Measurements from ENCODE around the gene MUC3A. TPM values are rescaled to one million over a fixed set of nuclear protein-coding genes. Genes with fewer than 3 reads are reported as not detected.
A peak's percentile ranks its signal among the peaks of the same experiment; 100 is the strongest.

The MUC3A gene
- total RNA-seq, 1 experiment from 2014 or later: 29.2 TPM

DNA sequence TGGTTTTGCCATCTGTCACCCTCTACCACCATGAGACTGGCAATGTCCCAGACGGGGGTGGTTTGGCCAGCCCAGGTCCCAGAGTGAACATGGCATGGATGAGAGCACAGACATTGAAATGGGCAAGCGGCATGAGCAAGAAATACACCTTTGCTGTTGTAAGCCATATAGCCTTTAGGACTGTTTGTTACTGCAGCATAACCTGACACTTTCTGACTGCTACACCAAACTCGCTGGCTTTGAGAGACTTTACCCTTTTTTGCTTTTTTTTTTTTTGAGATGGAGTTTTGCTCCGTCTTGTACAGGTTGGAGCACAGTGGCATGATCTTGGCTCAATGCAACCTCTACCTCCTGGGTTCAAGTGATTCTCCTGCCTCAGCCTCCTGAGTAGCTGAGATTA lies 5.2 kb upstream of the MUC3A start:
- no peak overlapping the region for H3K18ac ChIP-seq (ENCODE audit: insufficient read length, low read depth, low read length)
- H3K4me2 ChIP-seq (ENCODE audit: insufficient read depth, insufficient read length, low read length): no peak overlapping the region
- H3K4ac ChIP-seq (ENCODE audit: low read depth, low read length): no peak overlapping the region
- H3K36me3 Mint-ChIP-seq (ENCODE audit: insufficient read depth in 1 of 3, low read depth in 3 of 3): peaks cover 8 to 18% (median 12%) of the 10 kb centered on the region in 3 experiments
- no peak overlapping the region for H4K5ac ChIP-seq (ENCODE audit: insufficient read length, low read depth, low read length)
- no peaks in the 10 kb centered on the region for H3K23me2 ChIP-seq (ENCODE audit: insufficient read length, low read depth, low read length, poor library complexity, severe bottlenecking)
- H2BK15ac ChIP-seq (ENCODE audit: low read depth, low read length): no peak overlapping the region
- no peak for DNase-seq
- no peak overlapping the region for H3K27ac ChIP-seq (ENCODE audit: insufficient read length, low read depth, low read length)
- H3K9ac ChIP-seq (ENCODE audit: extremely low read depth, insufficient read length, low read length): no peak overlapping the region
- no CpG with 5 or more reads among the region's 4 CpGs for WGBS (ENCODE audit: extremely low coverage, insufficient read length, low lambda C conversion rate)
- no peak overlapping the region for H2BK20ac ChIP-seq (ENCODE audit: low read depth, low read length, poor library complexity, severe bottlenecking)
- TF ChIP-seq, protein P1, sequence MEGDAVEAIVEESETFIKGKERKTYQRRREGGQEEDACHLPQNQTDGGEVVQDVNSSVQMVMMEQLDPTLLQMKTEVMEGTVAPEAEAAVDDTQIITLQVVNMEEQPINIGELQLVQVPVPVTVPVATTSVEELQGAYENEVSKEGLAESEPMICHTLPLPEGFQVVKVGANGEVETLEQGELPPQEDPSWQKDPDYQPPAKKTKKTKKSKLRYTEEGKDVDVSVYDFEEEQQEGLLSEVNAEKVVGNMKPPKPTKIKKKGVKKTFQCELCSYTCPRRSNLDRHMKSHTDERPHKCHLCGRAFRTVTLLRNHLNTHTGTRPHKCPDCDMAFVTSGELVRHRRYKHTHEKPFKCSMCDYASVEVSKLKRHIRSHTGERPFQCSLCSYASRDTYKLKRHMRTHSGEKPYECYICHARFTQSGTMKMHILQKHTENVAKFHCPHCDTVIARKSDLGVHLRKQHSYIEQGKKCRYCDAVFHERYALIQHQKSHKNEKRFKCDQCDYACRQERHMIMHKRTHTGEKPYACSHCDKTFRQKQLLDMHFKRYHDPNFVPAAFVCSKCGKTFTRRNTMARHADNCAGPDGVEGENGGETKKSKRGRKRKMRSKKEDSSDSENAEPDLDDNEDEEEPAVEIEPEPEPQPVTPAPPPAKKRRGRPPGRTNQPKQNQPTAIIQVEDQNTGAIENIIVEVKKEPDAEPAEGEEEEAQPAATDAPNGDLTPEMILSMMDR (conservative IDR thresholded peaks at IDR 0.05): no peak
- no peak overlapping the region for H2AFZ ChIP-seq (ENCODE audit: low read length)
- H3K56ac ChIP-seq (ENCODE audit: insufficient read length, low read depth, low read length): no peak overlapping the region
- no peak overlapping the region for H3K23ac ChIP-seq (ENCODE audit: insufficient read length, low read depth, low read length)
- H3K27ac Mint-ChIP-seq: peak overlapping the region in 2 of 3 experiments; percentile 73 to 82; a peak in 2 of 7 replicates
- peaks cover 21 to 24% of the 10 kb centered on the region in 2 experiments for H3K9me3 Mint-ChIP-seq
- no peak overlapping the region for H3T11ph ChIP-seq (ENCODE audit: low read length)
- H3K4me1 Mint-ChIP-seq: peaks cover 35 to 40% of the 10 kb centered on the region in 2 experiments
- H3K79me2 ChIP-seq (ENCODE audit: insufficient read depth, low read length): no peaks in the 10 kb centered on the region
- H4K91ac ChIP-seq (ENCODE audit: insufficient read length, low read depth, low read length): no peak overlapping the region
- no peak overlapping the region for H2BK5ac ChIP-seq (ENCODE audit: insufficient read length, low read length)
- no peak overlapping the region; a peak in 1 of 5 replicates for H3K4me3 Mint-ChIP-seq
- no peaks in the 10 kb centered on the region for H4K20me1 ChIP-seq (ENCODE audit: control insufficient read depth, insufficient read depth, insufficient read length)
- no peaks in the 10 kb centered on the region for H3K9me3 ChIP-seq (ENCODE audit: control insufficient read depth, low read depth, low read length)
- H4K8ac ChIP-seq (replicated peaks; ENCODE audit: insufficient read length, low read depth, low read length): no peak overlapping the region
- H2BK120ac ChIP-seq (ENCODE audit: low read depth, low read length, poor library complexity, severe bottlenecking): no peak overlapping the region
- H3K4me1 ChIP-seq (ENCODE audit: insufficient read depth, low read length): peaks cover 2% of the 10 kb centered on the region; the same call in 1 of the 2 replicates
- H3K79me1 ChIP-seq (ENCODE audit: insufficient read depth, low read depth, low read length, poor library complexity, severe bottlenecking): no peaks in the 10 kb centered on the region
- H3K14ac ChIP-seq (ENCODE audit: insufficient read depth, low read length): no peak overlapping the region
- peak overlapping the region; percentile 84 for H2BK12ac ChIP-seq (ENCODE audit: insufficient read length, low read depth, low read length)
- peaks cover 2% of the 10 kb centered on the region; the same call in 1 of the 2 replicates for H3K27me3 Mint-ChIP-seq (ENCODE audit: low read depth)
- H3K27me3 ChIP-seq (ENCODE audit: insufficient read depth, low read length): no peaks in the 10 kb centered on the region
- no peak overlapping the region for H2AK5ac ChIP-seq (ENCODE audit: insufficient read length, low read length)

Data from H9 (cell line).